NCI-H345 treated with DMSO at 0.1 percent for 48 hours (cell line): Measurements from ENCODE around the gene ZNF30.
"Not testable (repeated sequence)": the region's sequence is repeated elsewhere in the genome, so short reads cannot be mapped to it uniquely, and the experiment has no call there.

Experiments used
- DNase-seq: peaks from one replicate; lab custom pipeline; 2025; ENCODE audit not compliant: unreplicated experiment; lab: John Stamatoyannopoulos, UW

The ZNF30 gene

DNA sequence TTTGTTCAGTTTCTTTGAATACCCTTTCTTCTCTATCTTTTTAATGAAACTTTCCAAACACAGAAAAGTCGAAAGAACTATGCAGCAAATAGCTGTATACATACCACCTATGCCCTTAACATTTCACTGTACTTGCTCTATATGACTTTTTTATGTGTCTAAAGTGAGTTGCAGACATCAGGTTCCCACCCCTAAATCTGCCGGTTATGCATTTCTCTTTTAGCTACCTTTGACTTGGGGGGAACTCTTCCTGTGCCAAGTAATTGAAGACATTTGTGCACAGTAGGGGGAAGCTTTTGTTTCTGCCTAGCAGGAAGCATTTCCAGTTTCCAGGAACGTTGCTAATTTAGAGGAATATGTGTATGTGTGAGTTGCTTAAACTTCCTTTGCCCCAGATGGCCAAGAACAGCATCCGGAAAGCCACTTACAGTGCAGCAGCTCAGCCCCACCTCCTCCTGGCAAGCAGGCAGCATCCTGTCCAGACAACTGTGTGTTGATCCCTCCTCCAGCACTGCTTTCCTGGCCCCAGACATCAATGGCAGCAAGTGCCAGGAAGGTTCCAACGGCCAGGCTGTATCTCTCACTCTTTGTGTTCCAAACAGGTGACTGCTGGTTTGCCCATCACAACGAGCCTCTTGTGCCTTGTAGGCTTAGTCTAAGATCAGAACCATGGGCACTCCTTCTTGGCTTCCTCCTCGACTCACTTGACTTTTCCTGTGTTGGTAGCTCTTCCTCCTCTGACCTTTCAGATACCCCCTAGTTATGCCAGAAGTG, 58.7 kb downstream of the ZNF30 start:
- no peak for DNase-seq

DNA sequence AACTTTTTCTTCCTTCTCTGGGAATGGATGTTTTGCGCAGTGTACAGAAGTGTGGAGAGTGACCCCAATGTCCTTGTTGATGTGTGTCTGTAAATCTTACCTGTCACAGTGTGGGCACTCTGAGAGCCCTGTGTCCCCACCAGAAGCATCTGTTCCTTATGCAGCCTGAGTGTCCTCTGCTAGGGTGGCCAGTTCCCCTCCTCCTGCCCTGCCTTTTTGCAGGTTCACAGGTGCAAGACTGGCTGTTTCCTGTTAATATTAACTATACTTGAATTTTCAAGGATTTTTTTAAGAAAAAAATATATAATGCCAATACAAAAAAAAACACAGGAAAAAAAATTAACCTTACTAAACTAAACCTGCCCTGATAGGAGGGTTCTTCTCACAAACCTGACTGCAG, 61.4 kb downstream of the ZNF30 start:
- no peak for DNase-seq

DNA sequence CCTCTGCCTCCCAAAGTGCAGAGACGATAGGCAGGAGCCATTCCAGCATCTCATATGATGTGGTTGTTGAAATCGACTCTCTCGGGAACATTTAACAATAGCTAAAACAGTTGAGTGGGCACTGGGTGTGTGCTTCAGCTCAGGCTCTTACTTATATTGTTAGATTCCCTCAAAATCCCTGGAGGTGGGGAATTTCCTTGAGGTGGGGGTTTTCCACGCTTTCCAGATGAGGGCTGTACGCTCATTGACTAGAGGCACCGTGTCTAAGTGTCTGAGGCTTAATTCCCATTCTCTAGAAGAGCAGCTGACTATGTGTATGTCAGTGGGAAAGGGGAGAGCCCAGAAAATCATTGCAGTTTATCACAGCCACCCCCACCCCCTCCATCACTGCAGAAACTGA, 62.6 kb downstream of the ZNF30 start:
- DNase-seq = no peak

DNA sequence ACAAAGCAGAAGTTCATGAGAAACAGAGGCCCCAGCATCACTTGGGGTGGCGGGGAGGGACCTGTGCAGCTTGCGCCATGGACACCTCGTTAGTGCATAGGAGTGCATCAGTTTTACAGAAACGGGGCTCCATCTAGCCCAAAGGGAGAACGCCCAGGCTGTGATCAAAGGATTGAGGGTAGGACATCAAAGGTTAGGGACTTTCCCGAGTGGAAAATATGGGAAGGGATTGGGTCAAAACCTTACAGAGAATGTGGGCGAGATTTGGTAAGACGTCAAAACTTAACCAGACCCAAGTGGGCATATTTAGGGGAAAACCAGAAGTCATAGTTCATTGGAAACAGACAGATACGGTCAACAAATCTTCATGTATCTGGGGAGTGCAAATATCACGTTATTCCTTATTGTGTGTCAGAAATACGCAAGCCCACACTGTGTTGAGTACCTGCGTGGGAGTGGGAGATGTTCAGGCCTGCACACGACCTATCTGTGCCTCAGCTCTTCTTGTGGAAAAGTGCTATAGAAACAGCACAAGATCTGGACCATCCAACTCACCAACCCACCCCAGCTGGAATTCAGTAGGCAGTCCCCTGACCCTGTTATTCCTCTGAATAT, 64.0 kb downstream of the ZNF30 start:
- no peak for DNase-seq

DNA sequence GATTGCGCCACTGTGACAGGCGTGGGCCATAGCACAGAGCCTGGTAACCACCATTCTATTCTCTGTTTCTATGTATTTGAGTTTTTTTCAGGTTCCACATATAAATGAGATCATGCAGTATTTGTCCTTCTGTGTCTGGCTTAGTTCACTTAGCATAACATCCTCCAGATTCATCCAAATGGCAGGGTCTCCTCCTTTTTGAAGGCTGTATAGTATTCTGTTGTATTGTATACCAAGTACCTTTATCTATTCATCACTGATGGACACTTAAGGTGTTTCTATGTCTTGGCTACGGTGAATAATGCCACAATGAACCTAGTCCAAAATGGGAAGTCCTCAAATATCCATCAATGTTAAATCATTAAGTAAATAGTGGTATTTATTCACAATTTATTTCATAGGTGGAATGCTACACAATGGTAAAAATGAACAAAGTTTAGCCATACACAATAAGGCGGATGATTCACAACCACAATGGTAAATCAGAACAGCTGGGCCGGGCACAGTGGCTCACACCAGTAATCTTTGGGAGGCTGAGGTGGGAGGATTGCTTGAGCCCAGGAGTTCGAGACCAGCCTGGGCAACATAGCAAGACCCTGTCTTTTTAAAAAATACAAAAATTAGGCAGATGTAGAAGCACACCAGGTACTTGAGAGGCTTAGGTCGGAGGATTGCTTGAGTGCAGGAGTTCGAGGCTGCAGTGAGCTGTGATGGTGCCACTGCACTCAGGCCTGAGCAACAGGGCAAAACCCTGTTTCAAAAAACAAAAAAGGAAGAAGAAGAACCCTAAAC, 65.0 kb downstream of the ZNF30 start:
- no peak for DNase-seq

DNA sequence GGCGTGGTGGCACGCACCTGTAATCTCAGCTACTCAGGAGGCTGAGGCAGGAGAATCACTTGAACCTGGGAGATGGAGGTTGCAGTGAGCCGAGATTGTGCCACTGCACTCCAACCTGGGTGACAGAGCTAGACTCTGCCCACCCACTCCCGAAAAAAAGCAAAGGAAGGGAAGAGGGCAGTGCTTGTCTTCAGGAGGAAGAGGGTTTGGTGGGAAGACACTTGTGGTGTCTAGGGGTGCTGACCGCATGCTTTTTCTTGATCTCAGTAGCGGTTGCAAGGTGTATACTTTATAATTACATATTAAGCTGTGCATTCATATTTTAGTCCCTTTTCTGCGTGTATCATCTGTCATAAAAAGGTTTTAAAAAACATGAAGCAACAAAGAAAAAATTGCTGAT, 65.9 kb downstream of the ZNF30 start:
- DNase-seq = not testable (repeated sequence)

DNA sequence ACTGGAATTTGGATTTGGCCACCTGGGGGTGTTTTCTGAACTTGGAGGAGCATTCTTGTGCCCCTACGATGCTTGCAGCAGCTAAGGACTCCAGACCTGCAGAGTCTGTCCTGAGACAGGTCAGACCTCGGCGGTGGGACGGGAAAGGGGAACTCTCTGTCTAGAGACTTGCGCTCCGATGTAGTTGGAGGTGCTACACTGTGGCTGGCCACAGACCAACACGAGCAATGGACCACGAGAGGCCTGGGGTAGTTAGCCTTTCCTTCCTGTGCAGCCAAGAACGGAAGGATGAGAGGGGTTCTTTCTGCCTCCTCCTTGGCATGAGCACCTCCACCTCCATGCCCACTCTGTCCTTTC, 67.6 kb downstream of the ZNF30 start:
- DNase-seq = no peak
